H1 (cell line): Measurements from ENCODE around the gene ESD. TPM values are rescaled to one million over a fixed set of nuclear protein-coding genes. Genes with fewer than 3 reads are reported as not detected.

Source experiments
- CTCF ChIA-PET: fragments of 300-600 bp; sonication (Branson Sonifier 250); formaldehyde crosslinking; loops from one replicate; lab custom pipeline; 2021; ENCODE audit not compliant: partially characterized antibody; lab: Charles Lee
- POLR2A ChIA-PET: fragments of 300-600 bp; sonication (Branson Sonifier 250); formaldehyde crosslinking; loops from one replicate; lab custom pipeline; 2021; ENCODE audit warnings: inconsistent platforms; ENCODE audit not compliant: partially characterized antibody; lab: Charles Lee
- DNase-seq, 2 experiments: peaks; one replicate each; pipeline versions ENCODE4 v3.0.0 to v3.0.0-alpha.2; 2010 to 2022; ENCODE audit warnings: low spot score in 2 of 2, low read depth in 1 of 2, mixed read lengths in 1 of 2
- FAIRE-seq: peaks from 2 replicates; lab custom pipeline; 2011; peaks lifted over from hg19 to GRCh38; lab: Jason Lieb, UNC
- H2AFZ ChIP-seq: 2 replicates; pipeline ENCODE4 v1.8.1; 2012; ENCODE audit warnings: low read length, inconsistent platforms
- H2AK5ac ChIP-seq: 2 replicates; pipeline ENCODE4 v1.6.1; 2013; ENCODE audit warnings: low read depth, low read length
- H2BK120ac ChIP-seq: replicated peaks from 2 replicates; pipeline ENCODE3; 2013; ENCODE audit warnings: low read depth, low read length, inconsistent platforms
- H2BK12ac ChIP-seq: 2 replicates; pipeline ENCODE4 v1.6.1; 2013; ENCODE audit warnings: low read depth, low read length
- H2BK15ac ChIP-seq: 2 replicates; pipeline ENCODE4 v1.6.1; 2013; ENCODE audit warnings: low read length
- H2BK20ac ChIP-seq: 2 replicates; pipeline ENCODE4 v1.6.1; 2013; ENCODE audit warnings: low read length
- H2BK5ac ChIP-seq: 2 replicates; pipeline ENCODE4 v1.6.1; 2013; ENCODE audit warnings: low read depth, low read length
- H3K14ac ChIP-seq: 2 replicates; pipeline ENCODE4 v1.6.1; 2013; ENCODE audit warnings: inconsistent platforms; ENCODE audit not compliant: insufficient read length
- H3K18ac ChIP-seq: 2 replicates; pipeline ENCODE4 v1.6.1; 2013; ENCODE audit warnings: low read length; ENCODE audit errors: extremely low read depth
- H3K23ac ChIP-seq: 2 replicates; pipeline ENCODE4 v1.6.1; 2013; ENCODE audit warnings: inconsistent platforms; ENCODE audit not compliant: insufficient read length
- H3K23me2 ChIP-seq: 2 replicates; pipeline ENCODE4 v1.6.1; 2013; ENCODE audit warnings: low read depth, low read length
- H3K27ac ChIP-seq: 2 replicates; pipeline ENCODE4 v1.6.1; 2011; ENCODE audit warnings: low read depth, low read length, inconsistent platforms
- H3K27me3 ChIP-seq, 4 experiments: replicated peaks in 1 of 4; 1 replicate in 1 of 4; 2 replicates in 3 of 4; pipeline versions ENCODE4 v1.6.1 to v1.8.1; 2011 to 2013; ENCODE audit warnings: low read length in 3 of 4, mild to moderate bottlenecking in 3 of 4, inconsistent platforms in 2 of 4, mixed read lengths in 2 of 4, moderate library complexity in 1 of 4; ENCODE audit not compliant: control insufficient read depth in 3 of 4, insufficient read depth in 3 of 4; ENCODE audit errors: extremely low read depth in 1 of 4
- H3K36me3 ChIP-seq, 4 experiments: 2 replicates each; pipeline versions ENCODE4 v1.6.1 to v1.8.1; 2011 to 2013; ENCODE audit warnings: mild to moderate bottlenecking in 4 of 4, low read length in 3 of 4, moderate library complexity in 2 of 4, control low read depth in 1 of 4, inconsistent platforms in 1 of 4; ENCODE audit not compliant: insufficient read depth in 4 of 4, control insufficient read depth in 2 of 4
- H3K4ac ChIP-seq: replicated peaks from 2 replicates; pipeline ENCODE3; 2013; ENCODE audit warnings: low read length, low read depth, mixed read lengths, inconsistent platforms; ENCODE audit not compliant: insufficient read length
- H3K4me1 ChIP-seq, 4 experiments: replicated peaks in 1 of 4; 1 replicate in 1 of 4; 2 replicates in 3 of 4; pipeline versions ENCODE4 v1.6.1 to v1.8.1; 2011 to 2013; ENCODE audit warnings: low read length in 3 of 4, inconsistent platforms in 2 of 4, mixed read lengths in 1 of 4; ENCODE audit not compliant: insufficient read depth in 4 of 4, control insufficient read depth in 3 of 4
- H3K4me2 ChIP-seq, 2 experiments: 2 replicates each; pipeline versions ENCODE4 v1.6.1 to v1.8.1; 2011 to 2013; ENCODE audit warnings: low read depth in 2 of 2, low read length in 2 of 2, control low read depth in 1 of 2, inconsistent platforms in 1 of 2, mild to moderate bottlenecking in 1 of 2; ENCODE audit not compliant: insufficient read depth in 1 of 2
- H3K4me3 ChIP-seq, 4 experiments: fragments of 200-600, 300-600 bp in 1 of 4; sonication (generic), shearing (Covaris generic), sonication (Bioruptor Twin) in 1 of 4; 2 replicates each; pipeline versions ENCODE4 v1.5.1 to v1.8.1; 2011 to 2016; ENCODE audit warnings: low read length in 4 of 4, low read depth in 3 of 4, control low read depth in 2 of 4, inconsistent platforms in 2 of 4, mild to moderate bottlenecking in 2 of 4, mixed read lengths in 1 of 4, moderate library complexity in 1 of 4; ENCODE audit not compliant: insufficient read depth in 2 of 4; ENCODE audit errors: extremely low read depth in 1 of 4
- H3K56ac ChIP-seq: replicated peaks from 2 replicates; pipeline ENCODE3; 2013; ENCODE audit warnings: low read depth, mild to moderate bottlenecking, mixed read lengths, low read length, inconsistent platforms; ENCODE audit not compliant: insufficient read length
- H3K79me1 ChIP-seq: 2 replicates; pipeline ENCODE4 v1.6.1; 2013; ENCODE audit warnings: low read depth, low read length, control low read depth
- H3K79me2 ChIP-seq, 2 experiments: 2 replicates each; pipeline versions ENCODE4 v1.6.1 to v1.8.1; 2012 to 2013; ENCODE audit warnings: low read length in 2 of 2, mild to moderate bottlenecking in 2 of 2, inconsistent platforms in 1 of 2; ENCODE audit not compliant: insufficient read depth in 2 of 2, control insufficient read depth in 1 of 2
- H3K9ac ChIP-seq, 4 experiments: replicated peaks in 1 of 4; 1 replicate in 1 of 4; 2 replicates in 3 of 4; pipeline versions ENCODE4 v1.6.1 to v1.8.1; 2011 to 2013; ENCODE audit warnings: low read depth in 3 of 4, low read length in 3 of 4, control low read depth in 2 of 4, mild to moderate bottlenecking in 2 of 4, moderate library complexity in 2 of 4, inconsistent platforms in 1 of 4; ENCODE audit errors: extremely low read depth in 1 of 4
- H3K9me3 ChIP-seq, 2 experiments: 2 replicates each; pipeline versions ENCODE4 v1.6.1 to v1.8.1; 2012 to 2013; ENCODE audit warnings: mild to moderate bottlenecking in 2 of 2, moderate library complexity in 2 of 2, control low read depth in 1 of 2, inconsistent platforms in 1 of 2, low read depth in 1 of 2, low read length in 1 of 2, mixed read lengths in 1 of 2; ENCODE audit not compliant: insufficient read depth in 2 of 2
- H4K20me1 ChIP-seq, 2 experiments: replicated peaks in 1 of 2; 2 replicates each; pipeline versions ENCODE3 to v1.8.1; 2011 to 2013; ENCODE audit warnings: inconsistent platforms in 2 of 2, low read length in 2 of 2, mild to moderate bottlenecking in 1 of 2; ENCODE audit not compliant: insufficient read depth in 2 of 2, control insufficient read depth in 1 of 2
- H4K5ac ChIP-seq: 2 replicates; pipeline ENCODE4 v1.6.1; 2013; ENCODE audit warnings: low read length, low read depth, mixed read lengths, inconsistent platforms; ENCODE audit not compliant: insufficient read length
- H4K8ac ChIP-seq: 2 replicates; pipeline ENCODE4 v1.8.0; 2013; ENCODE audit warnings: mild to moderate bottlenecking, moderate library complexity, low read length, inconsistent platforms; ENCODE audit not compliant: insufficient read depth; ENCODE audit errors: extremely low read depth
- H4K91ac ChIP-seq: replicated peaks from 2 replicates; pipeline ENCODE3; 2013; ENCODE audit warnings: low read length, mixed read lengths, inconsistent platforms; ENCODE audit not compliant: insufficient read length
- BRCA1 ChIP-seq: IDR thresholded peaks from 2 replicates; pipeline ENCODE4 v1.6.1; 2012; ENCODE audit warnings: low read depth, low read length, improper control_type of control experiment
- CHD1 ChIP-seq: IDR thresholded peaks from 2 replicates; pipeline ENCODE4 v1.6.1; 2012; ENCODE audit warnings: low read depth, low read length, improper control_type of control experiment
- EZH2 ChIP-seq: fragments of 200-600 bp; sonication (generic); IDR thresholded peaks from 2 replicates; pipeline ENCODE4 v1.7.1; 2012; ENCODE audit warnings: low read depth, mild to moderate bottlenecking, moderate library complexity, low read length, inconsistent platforms; ENCODE audit not compliant: severe bottlenecking
- HDAC2 ChIP-seq, 2 experiments: fragments of 300-600 bp in 1 of 2; sonication (generic) in 1 of 2; IDR thresholded peaks; 2 replicates each; pipeline ENCODE4 v1.6.1; 2011 to 2012; ENCODE audit warnings: low read depth in 2 of 2, low read length in 2 of 2, mild to moderate bottlenecking in 2 of 2, moderate library complexity in 2 of 2, borderline replicate concordance in 1 of 2, inconsistent platforms in 1 of 2
- MAX ChIP-seq: IDR thresholded peaks from 2 replicates; pipeline ENCODE4 v1.6.1; 2012; ENCODE audit warnings: inconsistent platforms
- POU5F1 ChIP-seq: IDR thresholded peaks from 2 replicates; pipeline ENCODE4 v1.6.1; 2011; ENCODE audit warnings: low read depth, mild to moderate bottlenecking, low read length, moderate library complexity
- RAD21 ChIP-seq, 2 experiments: IDR thresholded peaks in 1 of 2; conservative IDR thresholded peaks in 1 of 2; 2 replicates each; pipeline ENCODE4 v1.6.1; 2011; ENCODE audit warnings: low read depth in 2 of 2, low read length in 2 of 2, improper control_type of control experiment in 1 of 2, inconsistent platforms in 1 of 2, mild to moderate bottlenecking in 1 of 2, moderate library complexity in 1 of 2
- SIN3A ChIP-seq, 2 experiments: IDR thresholded peaks in 1 of 2; conservative IDR thresholded peaks in 1 of 2; 2 replicates each; pipeline ENCODE4 v1.6.1; 2011 to 2012; ENCODE audit warnings: low read length in 2 of 2, improper control_type of control experiment in 1 of 2, low read depth in 1 of 2, mild to moderate bottlenecking in 1 of 2
- TEAD4 ChIP-seq: IDR thresholded peaks from 2 replicates; pipeline ENCODE4 v1.6.1; 2012; ENCODE audit warnings: low read depth, low read length, inconsistent platforms, mixed read lengths
- polyA plus RNA-seq, 7 experiments: library from polyadenylated mRNA; depleted of rRNA in 3 of 7; stranded (reverse) in 5 of 7; unstranded in 2 of 7; fragments of >200 nt in 5 of 7; fragments of 200-250 nt in 2 of 7; gene quantifications; 1 replicate in 5 of 7; 2 replicates in 1 of 7; 4 replicates in 1 of 7; pipeline versions ENCODE4 v1.2.1 to v1.2.3, GENCODE V29; 2011 to 2013; ENCODE audit warnings: missing spikeins in 2 of 7, mixed read lengths in 2 of 7
- total RNA-seq: library from RNA; stranded (reverse); fragmentation: NEBNext Ultra II Directional; extraction: Animal tissue kit (Norgen Biotek cat#: 25700); gene quantifications from 2 replicates; pipeline ENCODE4 v1.2.1, GENCODE V29; 2021
- TF ChIP-seq, protein P1 (sequence below): IDR thresholded peaks from 2 replicates; pipeline ENCODE4 v1.6.1; 2012; ENCODE audit warnings: inconsistent platforms

Gene ESD
- total and polyA plus RNA-seq, 2 of the 8 experiments (the other 6 are each of a cell fraction or from before 2014, with no cell fraction given) = 40.3 to 55.8 TPM

DNA sequence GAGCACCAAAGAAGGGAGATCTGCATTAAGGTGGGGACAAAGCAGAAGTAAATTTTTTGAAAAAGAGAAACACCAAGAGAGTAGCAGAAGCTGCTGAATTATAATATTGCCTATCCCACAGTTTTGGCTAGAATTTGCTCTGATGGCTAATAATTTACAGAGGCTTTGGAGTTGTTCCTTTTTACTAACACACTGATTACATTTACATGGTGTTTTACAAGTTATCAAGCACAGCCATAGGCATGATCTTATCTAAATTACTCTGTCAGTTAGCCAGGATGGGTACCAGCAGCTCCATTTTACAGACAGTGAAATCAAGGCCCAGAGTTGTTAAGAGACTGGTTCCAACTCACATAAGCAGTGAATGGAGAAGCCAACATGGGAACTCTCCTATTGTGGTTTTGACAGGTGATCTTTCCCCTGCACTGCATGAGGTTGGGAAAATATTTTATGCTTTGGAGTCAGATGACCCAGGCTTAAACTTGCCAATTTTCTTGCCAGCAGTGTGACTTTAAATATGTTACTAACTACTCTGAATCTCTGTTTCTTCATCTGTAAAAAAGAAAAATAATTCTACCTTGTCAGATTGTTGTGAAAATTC is 33.5 kb upstream of the ESD start:
- FAIRE-seq (no peak), DNase-seq (no peak)
- Histone ChIP-seq H3K18ac (no peak overlapping the region), H3K36me3 (no peaks in the 10 kb centered on the region), H3K4me3 (no peak overlapping the region), H3K79me1 (no peaks in the 10 kb centered on the region), H3K79me2 (no peaks in the 10 kb centered on the region), H3K14ac (no peak overlapping the region), H3K56ac (no peak overlapping the region), H3K27ac (no peak overlapping the region), H2AK5ac (no peak overlapping the region), H2AFZ (no peak overlapping the region; the same call in 1 of the 2 replicates), H3K4me2 (no peak overlapping the region), H4K91ac (no peak overlapping the region), H2BK20ac (no peak overlapping the region), H2BK5ac (no peak overlapping the region), H4K8ac (no peak overlapping the region), H3K4me1 (no peaks in the 10 kb centered on the region), H4K20me1 (no peaks in the 10 kb centered on the region), H2BK12ac (no peak overlapping the region), H4K5ac (no peak overlapping the region), H3K23me2 (no peaks in the 10 kb centered on the region), H3K9ac (no peak overlapping the region), H3K27me3 (no peaks in the 10 kb centered on the region), H3K23ac (no peak overlapping the region), H3K9me3 (no peaks in the 10 kb centered on the region), H2BK15ac (no peak overlapping the region), H3K4ac (no peak overlapping the region), H2BK120ac (no peak overlapping the region)
- ChIA-PET CTCF (interaction anchor here (0.6 to 2.5 kb wide), 13 partner anchors 14 to 1814 kb away, joined by 3 to 18 read pairs (median 3); no protein-coding TSS in a partner anchor), POLR2A (no interaction called here)
- no peak for TF ChIP-seq MAX
- no peak for TF ChIP-seq POU5F1
- TF ChIP-seq SIN3A (conservative IDR thresholded peaks at IDR 0.05 in 1 of 2, IDR thresholded peaks at IDR 0.05 in 1 of 2; ENCODE audit: low read depth in 1 of 2, low read length in 2 of 2) = no peak
- TF ChIP-seq CHD1 = no peak
- no peak for TF ChIP-seq TEAD4
- no peak for TF ChIP-seq BRCA1
- no peak for TF ChIP-seq RAD21 (IDR thresholded peaks at IDR 0.05 in 1 of 2, conservative IDR thresholded peaks at IDR 0.05 in 1 of 2; ENCODE audit: low read depth in 2 of 2, low read length in 2 of 2)
- TF ChIP-seq EZH2 = no peak
- TF ChIP-seq HDAC2 (IDR thresholded peaks at IDR 0.05; ENCODE audit: borderline replicate concordance in 1 of 2, low read depth in 2 of 2, low read length in 2 of 2) = no peak
- TF ChIP-seq, protein P1, sequence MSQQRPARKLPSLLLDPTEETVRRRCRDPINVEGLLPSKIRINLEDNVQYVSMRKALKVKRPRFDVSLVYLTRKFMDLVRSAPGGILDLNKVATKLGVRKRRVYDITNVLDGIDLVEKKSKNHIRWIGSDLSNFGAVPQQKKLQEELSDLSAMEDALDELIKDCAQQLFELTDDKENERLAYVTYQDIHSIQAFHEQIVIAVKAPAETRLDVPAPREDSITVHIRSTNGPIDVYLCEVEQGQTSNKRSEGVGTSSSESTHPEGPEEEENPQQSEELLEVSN = no peak
